Left forelimb (tissue), 1 donor: ENCODE measurements around the gene PKN2.
"Not testable (repeated sequence)": the region's sequence is repeated elsewhere in the genome, so short reads cannot be mapped to it uniquely, and the experiment has no call there.

Experiments used
- DNase-seq: peaks from one replicate; pipeline ENCODE4 v3.0.0-alpha.2; 2018; ENCODE audit warnings: low spot score

The PKN2 gene

GRCh38 chr1:88680471-88680870 lies 3.6 kb upstream of the PKN2 start:
- no peak for DNase-seq

- no peak for DNase-seq
Observed at GRCh38 chr1:88680911-88681622, 3.0 kb upstream of the PKN2 start.

- DNase-seq = peak; percentile 79
Observed at GRCh38 chr1:88684482-88685258, 597 bp downstream of the PKN2 start.

GRCh38 chr1:88685259-88685620 lies 1.2 kb downstream of the PKN2 start:
- no peak for DNase-seq

GRCh38 chr1:88691540-88691939 lies 7.5 kb downstream of the PKN2 start:
- no peak for DNase-seq

GRCh38 chr1:88695781-88696180 lies 11.7 kb downstream of the PKN2 start:
- DNase-seq = no peak

- no peak for DNase-seq
Observed at GRCh38 chr1:88697503-88697902, 13.4 kb downstream of the PKN2 start.

- DNase-seq = no peak
Observed at GRCh38 chr1:88698140-88698539, 14.1 kb downstream of the PKN2 start.

- no peak for DNase-seq
Observed at GRCh38 chr1:88698764-88699163, 14.7 kb downstream of the PKN2 start.

GRCh38 chr1:88700425-88701013 lies 16.4 kb downstream of the PKN2 start:
- no peak for DNase-seq

GRCh38 chr1:88701275-88701674 lies 17.2 kb downstream of the PKN2 start:
- no peak for DNase-seq

GRCh38 chr1:88701793-88702192 lies 17.7 kb downstream of the PKN2 start:
- not testable (repeated sequence) for DNase-seq

GRCh38 chr1:88708011-88708410 lies 23.9 kb downstream of the PKN2 start:
- DNase-seq = no peak

GRCh38 chr1:88712907-88713306 lies 28.8 kb downstream of the PKN2 start:
- not testable (repeated sequence) for DNase-seq

GRCh38 chr1:88716571-88716970 lies 32.5 kb downstream of the PKN2 start:
- DNase-seq = not testable (repeated sequence)

GRCh38 chr1:88722492-88722891 lies 38.4 kb downstream of the PKN2 start:
- no peak for DNase-seq

GRCh38 chr1:88726697-88727096 lies 42.6 kb downstream of the PKN2 start:
- DNase-seq = no peak

GRCh38 chr1:88727205-88727604 lies 43.1 kb downstream of the PKN2 start:
- no peak for DNase-seq

GRCh38 chr1:88729297-88729696 lies 45.2 kb downstream of the PKN2 start:
- no peak for DNase-seq

- no peak for DNase-seq
Observed at GRCh38 chr1:88730132-88730675, 46.1 kb downstream of the PKN2 start.

- DNase-seq = no peak
Observed at GRCh38 chr1:88730995-88731394, 46.9 kb downstream of the PKN2 start.

GRCh38 chr1:88731475-88732269 lies 47.6 kb downstream of the PKN2 start:
- DNase-seq = no peak
